GM19372 (cell line): Measurements from ENCODE around the gene SART3.
"Not testable (repeated sequence)": the region's sequence is repeated elsewhere in the genome, so short reads cannot be mapped to it uniquely, and the experiment has no call there.

Experiments
- ATAC-seq: cut with Tn5 transposase; IDR thresholded peaks from one replicate; pipeline ENCODE4 v1.9.1; 2021; ENCODE audit warnings: mild to moderate bottlenecking, low read depth, moderate library complexity; ENCODE audit not compliant: unreplicated experiment

Gene SART3

GRCh38 chr12:108498136-108498535, 62.8 kb downstream of the SART3 start:
- no peak for ATAC-seq

- no peak for ATAC-seq
These were observed 65.0 kb downstream of the SART3 start for GRCh38 chr12:108495823-108496579.

GRCh38 chr12:108495054-108495453, 65.9 kb downstream of the SART3 start:
- no peak for ATAC-seq

GRCh38 chr12:108491256-108491655, 69.7 kb downstream of the SART3 start:
- no peak for ATAC-seq

- not testable (repeated sequence) for ATAC-seq
These were observed 73.9 kb downstream of the SART3 start for GRCh38 chr12:108487029-108487428.

GRCh38 chr12:108485371-108485770, 75.6 kb downstream of the SART3 start:
- ATAC-seq = not testable (repeated sequence)

- ATAC-seq = no peak
These were observed 76.1 kb downstream of the SART3 start for GRCh38 chr12:108484845-108485244.

GRCh38 chr12:108484431-108484830, 76.5 kb downstream of the SART3 start:
- ATAC-seq = no peak

- ATAC-seq = no peak
These were observed 77.5 kb downstream of the SART3 start for GRCh38 chr12:108483213-108484059.

- no peak for ATAC-seq
These were observed 78.2 kb downstream of the SART3 start for GRCh38 chr12:108482717-108483212.

GRCh38 chr12:108479364-108480070, 81.5 kb downstream of the SART3 start:
- no peak for ATAC-seq

GRCh38 chr12:108478611-108479206, 82.3 kb downstream of the SART3 start:
- ATAC-seq = no peak

- ATAC-seq = no peak
These were observed 83.1 kb downstream of the SART3 start for GRCh38 chr12:108477881-108478259.

- ATAC-seq = no peak
These were observed 83.7 kb downstream of the SART3 start for GRCh38 chr12:108477055-108477880.

- ATAC-seq = no peak
These were observed 85.6 kb downstream of the SART3 start for GRCh38 chr12:108475396-108475795.

GRCh38 chr12:108473400-108474055, 87.4 kb downstream of the SART3 start:
- ATAC-seq = no peak
